GM23248 (cell line): ENCODE results near the gene ACER3.

Experiments
- EZH2 ChIP-seq: fragments of 200-600 bp; sonication (generic); IDR thresholded peaks from 2 replicates; pipeline ENCODE4 v1.6.1; 2018; ENCODE audit warnings: antibody characterized with exemption, mild to moderate bottlenecking; ENCODE audit not compliant: insufficient read depth, poor library complexity, severe bottlenecking
- EZH2phosphoT487 ChIP-seq: fragments of 200-600 bp; sonication (generic); IDR thresholded peaks from 2 replicates; pipeline ENCODE4 v1.6.1; 2018; ENCODE audit warnings: antibody characterized with exemption, moderate library complexity, mild to moderate bottlenecking, low read depth; ENCODE audit not compliant: insufficient read depth

- TF ChIP-seq EZH2 = no peak
- TF ChIP-seq EZH2phosphoT487 = no peak
Measured at GRCh38 chr11:77064648-77065217, 204.0 kb downstream of the ACER3 start.
